Stomach (tissue), 9 donors: ENCODE data around the gene HEBP2. TPM values are rescaled to one million over a fixed set of nuclear protein-coding genes. Genes with fewer than 3 reads are reported as not detected.

ENCODE experiments used
- DNase-seq, 2 donors: peaks; one replicate each; pipeline versions ENCODE4 v3.0.0 to v3.0.0-alpha.2; 2013 to 2019
- H3K27ac ChIP-seq, 5 donors: fragments of 200-600 bp in 4 of 5; sonication (generic) in 4 of 5; one replicate each; pipeline ENCODE4 v1.5.1; 2013 to 2019; ENCODE audit warnings: mild to moderate bottlenecking in 1 of 5, moderate library complexity in 1 of 5
- H3K27me3 ChIP-seq, 3 donors: fragments of 200-600 bp; sonication (generic); one replicate each; pipeline ENCODE4 v1.5.1; 2017 to 2019; ENCODE audit warnings: mixed run types in 1 of 3
- H3K36me3 ChIP-seq, 4 donors: fragments of 200-600 bp; sonication (generic); 1 replicate in 3 of 4; 2 replicates in 1 of 4; pipeline ENCODE4 v1.5.1; 2016 to 2019
- H3K4me1 ChIP-seq, 4 donors: fragments of 200-600 bp; sonication (generic); one replicate each; pipeline ENCODE4 v1.5.1; 2016 to 2019
- H3K4me3 ChIP-seq, 4 donors: fragments of 200-600 bp; sonication (generic) in 3 of 4; one replicate each; pipeline ENCODE4 v1.5.1; 2016 to 2019; ENCODE audit warnings: mild to moderate bottlenecking in 1 of 4
- H3K9me3 ChIP-seq, 4 donors: fragments of 200-600 bp; sonication (generic); one replicate each; pipeline ENCODE4 v1.5.1; 2016 to 2019
- CTCF ChIP-seq, 7 experiments: fragments of 450-650 bp in 4 of 7; fragments of 200-600 bp in 3 of 7; sonication (generic) in 3 of 7; IDR thresholded peaks; one replicate each; pipeline ENCODE4 v1.5.1; 2016 to 2019; ENCODE audit warnings: antibody characterized with exemption in 7 of 7, control low read depth in 2 of 7, mild to moderate bottlenecking in 1 of 7
- EP300 ChIP-seq: sonication (generic); formaldehyde crosslinking; IDR thresholded peaks from one replicate; pipeline ENCODE4 v1.6.1; 2017; ENCODE audit warnings: antibody characterized with exemption
- POLR2A ChIP-seq, 4 donors: fragments of 450-650 bp; IDR thresholded peaks; one replicate each; pipeline ENCODE4 v1.6.1; 2016; ENCODE audit warnings: antibody characterized with exemption in 4 of 4, control low read depth in 2 of 4, mild to moderate bottlenecking in 1 of 4, moderate library complexity in 1 of 4
- POLR2AphosphoS5 ChIP-seq, 3 donors: sonication (generic); formaldehyde crosslinking; IDR thresholded peaks; one replicate each; pipeline ENCODE4 v1.6.1; 2016; ENCODE audit warnings: antibody characterized with exemption in 3 of 3
- WGBS, 5 donors: extraction: QIAGEN DNeasy Blood & Tissue Kit in 3 of 5; methylation state at CpG; one replicate each; pipeline versions ENCODE4 v1.1.5 to v1.1.7; 2013 to 2018; 5-methylcytosine and 5-hydroxymethylcytosine counted together
- intact Hi-C: fragments of 100-400 bp; cut with DNase I; formaldehyde crosslinking; loops from one replicate; pipeline ENCODE4 v1.15.1; 2023; ENCODE audit warnings: low total_unique reads
- polyA plus RNA-seq, 3 donors: library from polyadenylated mRNA; stranded (reverse); fragments of 200-250 nt; gene quantifications; one replicate each; pipeline ENCODE4 v1.2.3, GENCODE V29; 2013
- total RNA-seq, 5 donors: library from RNA; depleted of rRNA; stranded (reverse); fragments of >200 nt; gene quantifications; one replicate each; pipeline versions ENCODE4 v1.1.0 to v1.2.3, GENCODE V29; 2014 to 2016
- donor health status: healthy with polysubstance abuse.
- donor health status: Bipolar disorder and iron deficiency.
- donor health status: healthy.

Gene HEBP2
- total and polyA plus RNA-seq, 8 donors, result 9.9 to 351 (median 48.4) TPM

- H3K36me3 ChIP-seq, result no peaks in the 10 kb centered on the region
- peaks cover 0 to 4% (median 0%) of the 10 kb centered on the region in 4 donors for H3K9me3 ChIP-seq
- H3K4me1 ChIP-seq, result peaks cover 0 to 13% (median 0%) of the 10 kb centered on the region in 4 donors
- H3K4me3 ChIP-seq, result no peak overlapping the region
- intact Hi-C loops, result no loop called here
- no peak for DNase-seq
- 34 to 51% (median 40%) methylated on average over 3 of the region's 3 CpGs for WGBS, 5 donors
- TF ChIP-seq POLR2A (IDR thresholded peaks at IDR 0.05) (no peak), CTCF (IDR thresholded peaks at IDR 0.05) (no peak), POLR2AphosphoS5 (IDR thresholded peaks at IDR 0.05) (no peak), EP300 (no peak)
- no peaks in the 10 kb centered on the region for H3K27me3 ChIP-seq
- H3K27ac ChIP-seq, result no peak overlapping the region
Measured at GRCh38 chr6:138371452-138371711, 32.6 kb upstream of the HEBP2 start.

- Histone ChIP-seq H3K9me3 (peaks cover 0 to 4% (median 0%) of the 10 kb centered on the region in 4 donors), H3K4me1 (peaks cover 0 to 13% (median 0%) of the 10 kb centered on the region in 4 donors), H3K27me3 (no peaks in the 10 kb centered on the region), H3K4me3 (no peak overlapping the region), H3K36me3 (no peaks in the 10 kb centered on the region), H3K27ac (no peak overlapping the region)
- TF ChIP-seq EP300, result no peak
- TF ChIP-seq POLR2A (IDR thresholded peaks at IDR 0.05), result no peak
- TF ChIP-seq CTCF (IDR thresholded peaks at IDR 0.05), result no peak
- TF ChIP-seq POLR2AphosphoS5 (IDR thresholded peaks at IDR 0.05), result peak in 1 of 3 donors; percentile 22
- intact Hi-C loops, result no loop called here
- 10 to 24% (median 20%) methylated on average over 3 of the region's 3 CpGs for WGBS, 5 donors
- DNase-seq, result peak in 1 of 2 donors; percentile 63
Measured at GRCh38 chr6:138371720-138372119, 32.3 kb upstream of the HEBP2 start.

- no peaks in the 10 kb centered on the region for H3K27me3 ChIP-seq
- DNase-seq, result no peak
- no peak overlapping the region for H3K27ac ChIP-seq
- H3K4me1 ChIP-seq, result peaks cover 0 to 13% (median 0%) of the 10 kb centered on the region in 4 donors
- no peak overlapping the region for H3K4me3 ChIP-seq
- intact Hi-C loops, result no loop called here
- H3K9me3 ChIP-seq, result no peaks in the 10 kb centered on the region
- H3K36me3 ChIP-seq, result no peaks in the 10 kb centered on the region
- TF ChIP-seq POLR2AphosphoS5 (IDR thresholded peaks at IDR 0.05), result no peak
- no peak for TF ChIP-seq POLR2A (IDR thresholded peaks at IDR 0.05)
- no peak for TF ChIP-seq CTCF (IDR thresholded peaks at IDR 0.05)
- no peak for TF ChIP-seq EP300
Measured at GRCh38 chr6:138372711-138373463, 31.1 kb upstream of the HEBP2 start.

GRCh38 chr6:138374230-138374629, 29.8 kb upstream of the HEBP2 start:
- intact Hi-C loops, result no loop called here
- DNase-seq, result no peak
- Histone ChIP-seq H3K4me3 (no peak overlapping the region), H3K4me1 (peaks cover 0 to 20% (median 0%) of the 10 kb centered on the region in 4 donors), H3K27me3 (no peaks in the 10 kb centered on the region), H3K9me3 (no peaks in the 10 kb centered on the region), H3K36me3 (no peaks in the 10 kb centered on the region), H3K27ac (no peak overlapping the region)
- TF ChIP-seq EP300 (no peak), CTCF (IDR thresholded peaks at IDR 0.05) (no peak), POLR2A (IDR thresholded peaks at IDR 0.05) (no peak), POLR2AphosphoS5 (IDR thresholded peaks at IDR 0.05) (no peak)
